Psoas muscle (tissue), 8 donors: ENCODE results near the gene GPNMB. TPM values are rescaled to one million over a fixed set of nuclear protein-coding genes. Genes with fewer than 3 reads are reported as not detected.
A peak's percentile ranks its signal among the peaks of the same experiment; 100 is the strongest.
"Not testable (repeated sequence)": the region's sequence is repeated elsewhere in the genome, so short reads cannot be mapped to it uniquely, and the experiment has no call there.

Source experiments
- ATAC-seq, 4 donors: fragments of 200-7000 bp; cut with Tn5 transposase; one replicate each; pipeline ENCODE4 v1.9.1; 2020; ENCODE audit warnings: moderate library complexity in 3 of 4, mild to moderate bottlenecking in 2 of 4
- DNase-seq, 2 donors: peaks; one replicate each; pipeline ENCODE4 v3.0.0-alpha.2; 2020
- H3K27ac ChIP-seq: fragments of 200-600 bp; one replicate; pipeline ENCODE4 v1.8.0; 2022
- H3K27me3 ChIP-seq, 3 donors: fragments of 200-600 bp in 1 of 3; one replicate each; pipeline versions ENCODE4 v1.6.1 to v1.8.0; 2013 to 2022; ENCODE audit warnings: low read length in 2 of 3, mild to moderate bottlenecking in 2 of 3, moderate library complexity in 1 of 3; ENCODE audit not compliant: insufficient read depth in 3 of 3
- H3K36me3 ChIP-seq, 2 donors: fragments of 200-600 bp in 1 of 2; one replicate each; pipeline versions ENCODE4 v1.6.1 to v1.8.0; 2013 to 2022; ENCODE audit warnings: low read depth in 1 of 2, mild to moderate bottlenecking in 1 of 2, moderate library complexity in 1 of 2; ENCODE audit not compliant: insufficient read depth in 1 of 2
- H3K4me1 ChIP-seq: fragments of 200-600 bp; one replicate; pipeline ENCODE4 v1.8.0; 2022
- H3K4me3 ChIP-seq: fragments of 200-600 bp; one replicate; pipeline ENCODE4 v1.8.0; 2022; ENCODE audit warnings: mild to moderate bottlenecking
- H3K9me3 ChIP-seq: fragments of 200-600 bp; one replicate; pipeline ENCODE4 v1.8.0; 2022
- WGBS, 3 donors: extraction: QIAGEN DNeasy Blood & Tissue Kit; methylation state at CpG; one replicate each; pipeline versions ENCODE4 v1.1.6 to v1.1.7; 2013; 5-methylcytosine and 5-hydroxymethylcytosine counted together
- intact Hi-C, 2 donors: fragments of 100-400 bp; cut with DNase I; formaldehyde crosslinking; loops; one replicate each; pipeline versions ENCODE4 v1.11.0 to v1.14.2; 2022
- polyA plus RNA-seq, 3 donors: library from polyadenylated mRNA; stranded (reverse); fragments of 200-250 nt; gene quantifications; one replicate each; pipeline ENCODE4 v1.2.3, GENCODE V29; 2013
- total RNA-seq, 4 donors: library from RNA; stranded (reverse); fragmentation: NEBNext Ultra II Directional in 2 of 4; extraction: Animal tissue kit (Norgen Biotek cat#: 25700) in 2 of 4; gene quantifications; one replicate each; pipeline versions ENCODE4 v1.2.1 to v1.2.4, GENCODE V29; 2021 to 2023
- TF ChIP-seq, protein P1 (sequence below): fragments of 200-600 bp; IDR thresholded peaks from one replicate; pipeline ENCODE4 v1.8.0; 2022; ENCODE audit warnings: antibody characterized with exemption
- donor health status: healthy with polysubstance abuse.
- donor health status: DM: no; HTN: no; CAD: no; lungs with moderate emphysema.
- donor health status: Bipolar disorder and iron deficiency.
- donor health status: healthy.
- donor health status: DM: yes; HTN: yes; CAD: no.
- donor health status: DM: no; HTN: no; CAD: no.
- donor health status: DM: no; HTN: no; CAD: no.
- donor health status: DM: yes; HTN: yes; CAD: no.

Gene GPNMB
- total and polyA plus RNA-seq, 7 donors, result 4.3 to 24.9 (median 11.2) TPM

DNA sequence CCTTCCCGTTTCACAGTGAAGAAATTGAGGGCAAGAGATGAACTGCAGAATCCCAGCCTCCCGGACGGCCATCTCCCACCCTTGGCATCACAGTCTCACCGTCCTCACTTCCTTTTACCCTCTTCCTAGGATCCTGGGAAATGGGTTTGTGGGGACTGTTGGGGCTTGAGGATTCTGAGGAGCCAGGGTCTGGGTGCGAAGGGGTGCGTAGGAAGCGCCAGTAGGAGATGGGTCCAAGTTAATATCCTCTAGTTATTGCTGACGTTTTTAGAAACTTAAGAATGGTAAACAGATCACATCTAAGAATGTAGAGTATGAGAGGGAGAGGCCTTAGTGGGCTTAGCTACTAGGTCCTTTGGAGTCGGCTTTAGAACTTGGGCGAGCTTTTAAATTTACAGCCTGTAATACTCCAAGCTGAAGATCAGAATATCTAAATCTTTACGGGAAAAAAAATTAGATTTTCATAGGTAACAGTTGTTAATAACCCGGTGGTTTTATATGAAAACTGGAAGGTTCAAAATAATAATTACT lies 53.3 kb downstream of the GPNMB start:
- intact Hi-C loops, result no loop called here
- H3K27ac ChIP-seq, result peak overlapping the region; percentile 86
- H3K9me3 ChIP-seq, result no peaks in the 10 kb centered on the region
- no peaks in the 10 kb centered on the region for H3K27me3 ChIP-seq
- TF ChIP-seq, protein P1, sequence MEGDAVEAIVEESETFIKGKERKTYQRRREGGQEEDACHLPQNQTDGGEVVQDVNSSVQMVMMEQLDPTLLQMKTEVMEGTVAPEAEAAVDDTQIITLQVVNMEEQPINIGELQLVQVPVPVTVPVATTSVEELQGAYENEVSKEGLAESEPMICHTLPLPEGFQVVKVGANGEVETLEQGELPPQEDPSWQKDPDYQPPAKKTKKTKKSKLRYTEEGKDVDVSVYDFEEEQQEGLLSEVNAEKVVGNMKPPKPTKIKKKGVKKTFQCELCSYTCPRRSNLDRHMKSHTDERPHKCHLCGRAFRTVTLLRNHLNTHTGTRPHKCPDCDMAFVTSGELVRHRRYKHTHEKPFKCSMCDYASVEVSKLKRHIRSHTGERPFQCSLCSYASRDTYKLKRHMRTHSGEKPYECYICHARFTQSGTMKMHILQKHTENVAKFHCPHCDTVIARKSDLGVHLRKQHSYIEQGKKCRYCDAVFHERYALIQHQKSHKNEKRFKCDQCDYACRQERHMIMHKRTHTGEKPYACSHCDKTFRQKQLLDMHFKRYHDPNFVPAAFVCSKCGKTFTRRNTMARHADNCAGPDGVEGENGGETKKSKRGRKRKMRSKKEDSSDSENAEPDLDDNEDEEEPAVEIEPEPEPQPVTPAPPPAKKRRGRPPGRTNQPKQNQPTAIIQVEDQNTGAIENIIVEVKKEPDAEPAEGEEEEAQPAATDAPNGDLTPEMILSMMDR, result no peak
- peaks cover 5 to 35% of the 10 kb centered on the region in 2 donors for H3K36me3 ChIP-seq
- H3K4me3 ChIP-seq, result peak overlapping the region; percentile 81
- ATAC-seq (peak in 2 of 4 donors; percentile 2 to 36), DNase-seq (no peak)
- 4 to 7% (median 6%) methylated on average over 12 of the region's 12 CpGs for WGBS, 3 donors
- peaks cover 24% of the 10 kb centered on the region for H3K4me1 ChIP-seq

DNA sequence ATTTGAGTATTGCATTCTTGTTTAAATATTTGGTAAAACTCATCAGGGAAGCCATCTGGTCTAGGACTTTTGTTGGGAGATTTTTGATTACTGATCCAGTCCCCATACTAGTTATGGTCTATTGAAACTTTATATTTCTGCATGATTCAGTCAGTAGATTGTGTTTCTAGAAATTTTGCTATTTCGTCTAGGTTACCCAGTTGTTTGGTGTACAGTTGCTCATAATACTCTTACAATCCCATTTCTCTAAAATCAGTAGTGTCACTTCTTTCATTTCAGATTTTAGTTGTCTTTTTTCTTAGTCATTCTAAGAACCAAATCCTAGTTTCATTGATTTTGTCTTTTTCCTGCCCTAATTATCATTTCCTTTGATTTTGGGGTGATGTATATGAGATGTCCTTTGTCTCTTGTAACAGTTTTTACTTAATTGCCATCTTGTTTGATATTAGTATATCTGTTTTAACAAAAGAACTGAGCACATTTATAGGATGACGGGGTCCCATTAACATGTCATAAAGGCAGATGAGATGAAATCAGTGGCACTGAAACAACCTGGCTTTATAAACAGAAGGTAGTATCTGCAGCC lies 60.5 kb downstream of the GPNMB start:
- TF ChIP-seq, protein P1, result no peak
- DNase-seq (no peak), ATAC-seq (no peak)
- intact Hi-C loops, result no loop called here
- Histone ChIP-seq H3K4me3 (no peak overlapping the region), H3K4me1 (peaks cover 9% of the 10 kb centered on the region), H3K27me3 (no peaks in the 10 kb centered on the region), H3K27ac (no peak overlapping the region), H3K36me3 (peaks cover 8 to 66% of the 10 kb centered on the region in 2 donors), H3K9me3 (no peaks in the 10 kb centered on the region)
- WGBS, 3 donors, result 91 to 93% (median 91%) methylated on average over 2 of the region's 2 CpGs

DNA sequence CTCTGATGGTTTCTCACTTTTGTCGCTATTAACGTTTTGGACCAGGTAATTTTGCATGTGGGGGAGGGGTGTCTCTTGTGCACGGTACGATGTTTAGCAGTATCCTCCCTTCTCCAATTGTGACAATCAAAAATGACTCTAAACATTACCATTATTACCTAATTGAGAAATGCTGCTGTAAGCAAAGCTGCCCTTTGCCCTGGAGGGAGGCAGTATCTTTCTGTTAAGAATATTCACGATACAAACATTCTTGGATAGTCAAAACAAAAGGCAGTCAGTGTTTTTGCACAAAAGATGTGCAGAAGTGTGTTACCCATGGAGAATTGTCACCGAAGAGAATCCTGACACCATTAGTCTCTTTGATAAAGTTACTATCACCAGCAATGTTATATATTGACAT lies 62.2 kb downstream of the GPNMB start:
- peaks cover 4% of the 10 kb centered on the region for H3K4me1 ChIP-seq
- 83 to 89% (median 86%) methylated on average over 6 of the region's 6 CpGs for WGBS, 3 donors
- H3K9me3 ChIP-seq, result no peaks in the 10 kb centered on the region

DNA sequence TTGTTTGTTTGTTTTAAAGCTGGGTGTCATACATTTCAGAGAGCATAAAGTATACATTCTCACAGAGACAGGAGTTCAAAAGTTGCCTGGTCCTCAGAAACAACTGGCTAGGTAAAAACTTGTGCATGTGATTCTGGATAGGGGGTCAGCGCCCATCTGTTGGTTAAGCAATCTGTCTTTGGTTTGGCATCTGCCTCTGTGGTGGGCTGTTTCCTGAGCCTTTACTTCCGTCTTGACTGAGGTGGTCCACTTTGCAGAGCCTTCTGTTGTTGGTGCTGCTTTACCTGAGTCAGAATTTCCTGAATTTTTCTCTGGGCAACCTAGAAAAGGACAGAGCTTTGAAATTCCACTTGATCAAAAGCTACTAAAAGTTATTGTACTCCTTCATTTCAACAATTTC lies 65.6 kb downstream of the GPNMB start:
- DNase-seq, intact Hi-C loops, H3K27me3 ChIP-seq, H3K9me3 ChIP-seq, H3K27ac ChIP-seq, ATAC-seq, H3K4me3 ChIP-seq: not testable (repeated sequence)
- Histone ChIP-seq H3K36me3 (peaks cover 5 to 38% of the 10 kb centered on the region in 2 donors), H3K4me1 (peaks cover 12% of the 10 kb centered on the region)
- WGBS, 3 donors, result 84 to 89% (median 89%) methylated on average over 2 of the region's 2 CpGs

More for the DNA sequence above, 62.2 kb downstream of the GPNMB start:
- Histone ChIP-seq H3K27me3 (no peaks in the 10 kb centered on the region), H3K36me3 (peaks cover 5 to 51% of the 10 kb centered on the region in 2 donors), H3K4me3 (no peak overlapping the region), H3K27ac (no peak overlapping the region)
- ATAC-seq, result no peak
- intact Hi-C loops, result no loop called here
- DNase-seq, result no peak
- TF ChIP-seq, protein P1, result no peak

- WGBS, 3 donors, result 84 to 89% (median 86%) methylated on average over 7 of the region's 7 CpGs
- no peaks in the 10 kb centered on the region for H3K9me3 ChIP-seq
- peaks cover 12% of the 10 kb centered on the region for H3K4me1 ChIP-seq
- intact Hi-C loops, result no loop called here
- ATAC-seq (no peak), DNase-seq (no peak)
- H3K36me3 ChIP-seq, result peaks cover 0 to 11% of the 10 kb centered on the region in 2 donors
- H3K4me3 ChIP-seq, result no peak overlapping the region
- no peaks in the 10 kb centered on the region for H3K27me3 ChIP-seq
- no peak overlapping the region for H3K27ac ChIP-seq
- TF ChIP-seq, protein P1, result no peak
These were observed 68.8 kb downstream of the GPNMB start for GRCh38 chr7:23315366-23315765.

Other genes starting within 250 kb of the GPNMB start
- gene HYCC1, start 232.6 kb upstream of the GPNMB start, total RNA-seq, result 10 to 100 TPM; 24.0 to 63.9 (median 50.5) TPM
- 10 to 100 TPM; 14.6 to 30.1 (median 15.6) TPM for gene HYCC1, start 232.6 kb upstream of the GPNMB start, polyA plus RNA-seq
- gene KLHL7, start 141.0 kb upstream of the GPNMB start, total RNA-seq, result 10 to 100 TPM; 11.6 to 14.6 (median 13.8) TPM
- gene KLHL7, start 141.0 kb upstream of the GPNMB start, polyA plus RNA-seq, result 10 to 100 TPM; 10.6 to 18.0 (median 13.6) TPM
- 10 to 100 TPM; 13.9 to 18.3 (median 16.2) TPM for gene NUP42, start 64.7 kb upstream of the GPNMB start, total RNA-seq
- gene NUP42, start 64.7 kb upstream of the GPNMB start, polyA plus RNA-seq, result 10 to 100 TPM; 12.8 to 17.4 (median 16.6) TPM
- 100 to 1,000 TPM in 2 of 4 donors, 10 to 100 TPM in 2; 79.5 to 109 (median 98.3) TPM for gene MALSU1, start 52.6 kb downstream of the GPNMB start, total RNA-seq
- 100 to 1,000 TPM in 1 of 3 donors, 10 to 100 TPM in 2; 65.2 to 108 (median 75.2) TPM for gene MALSU1, start 52.6 kb downstream of the GPNMB start, polyA plus RNA-seq
- under 1 TPM; 0.28 to 0.73 (median 0.41) TPM for gene IGF2BP3, start 223.7 kb downstream of the GPNMB start, total RNA-seq
- gene IGF2BP3, start 223.7 kb downstream of the GPNMB start, polyA plus RNA-seq, result under 1 TPM; 0.03 to 0.51 (median 0.03) TPM